K562 (cell line): ENCODE measurements around the gene NAXD. TPM values are rescaled to one million over a fixed set of nuclear protein-coding genes. Genes with fewer than 3 reads are reported as not detected.

Source experiments
- ATAC-seq: fragments of 200-7000 bp; cut with Tn5 transposase; 3 replicates; pipeline ENCODE4 v1.9.1; 2020; ENCODE audit warnings: moderate library complexity
- BruUV-seq: library from RNA; stranded (reverse); fragments of 400-500 nt; replicated peaks from 2 replicates; lab custom pipeline; 2021; lab: Mats Ljungman, UMichigan
- CTCF ChIA-PET: fragments of 300-600 bp; formaldehyde crosslinking; extraction: SDS; loops from one replicate; lab custom pipeline; 2021; ENCODE audit warnings: low intra/inter-chr PET ratio; lab: Yijun Ruan, JAX
- POLR2A ChIA-PET: fragments of 300-600, 350-650 bp; sonication (Branson Sonifier 250); formaldehyde crosslinking; extraction: SDS; loops from one replicate; lab custom pipeline; 2021; ENCODE audit warnings: antibody characterized with exemption, inconsistent platforms; lab: Yijun Ruan, JAX
- DNase-seq, 4 experiments: peaks; one replicate each; pipeline versions ENCODE4 v3.0.0 to v3.0.0-alpha.2; 2011 to 2018; ENCODE audit warnings: low spot score in 3 of 4, mixed read lengths in 3 of 4; ENCODE audit errors: extremely low read depth in 1 of 4
- FAIRE-seq: peaks from 2 replicates; lab custom pipeline; 2011; peaks lifted over from hg19 to GRCh38; lab: Jason Lieb, UNC
- H2AFZ ChIP-seq: 2 replicates; pipeline ENCODE4 v1.6.0; 2011; ENCODE audit warnings: low read depth, low read length, control low read depth, inconsistent platforms
- H3K27ac ChIP-seq: fragments of 200-600 bp; 3 replicates; pipeline ENCODE4 v1.8.0; 2011; ENCODE audit warnings: low read depth, mild to moderate bottlenecking, control low read depth, inconsistent platforms, low read length, moderate library complexity, mixed read lengths; ENCODE audit errors: extremely low read depth
- H3K27me3 ChIP-seq, 2 experiments: fragments of 300-600 bp in 1 of 2; 2 replicates in 1 of 2; 3 replicates in 1 of 2; pipeline versions ENCODE4 v1.6.0 to v1.8.0; 2011; ENCODE audit warnings: inconsistent platforms in 2 of 2, low read length in 2 of 2, mild to moderate bottlenecking in 1 of 2, mixed read lengths in 1 of 2, moderate library complexity in 1 of 2; ENCODE audit not compliant: control insufficient read depth in 2 of 2, insufficient read depth in 2 of 2
- H3K36me3 ChIP-seq: fragments of 300-600 bp; 3 replicates; pipeline ENCODE4 v1.8.0; 2011; ENCODE audit warnings: mild to moderate bottlenecking, low read length, inconsistent platforms; ENCODE audit not compliant: control insufficient read depth, insufficient read depth
- H3K4me1 ChIP-seq, 2 experiments: fragments of 200-600 bp in 1 of 2; replicated peaks in 1 of 2; 2 replicates in 1 of 2; 3 replicates in 1 of 2; pipeline versions ENCODE4 v1.5.1 to v1.8.0; 2011; ENCODE audit warnings: inconsistent platforms in 2 of 2, low read length in 2 of 2, mild to moderate bottlenecking in 1 of 2, mixed read lengths in 1 of 2, moderate library complexity in 1 of 2; ENCODE audit not compliant: control insufficient read depth in 2 of 2, insufficient read depth in 2 of 2
- H3K4me2 ChIP-seq: 2 replicates; pipeline ENCODE4 v1.6.1; 2011; ENCODE audit warnings: low read length, control low read depth, inconsistent platforms, mixed read lengths; ENCODE audit not compliant: insufficient read depth
- H3K4me3 ChIP-seq: fragments of 200-600 bp; sonication (generic), shearing (Covaris generic); 2 replicates; pipeline ENCODE4 v1.5.1; 2016; ENCODE audit warnings: control low read depth, inconsistent platforms
- H3K79me2 ChIP-seq: fragments of 200-600 bp; 3 replicates; pipeline ENCODE4 v1.8.0; 2011; ENCODE audit warnings: low read length, inconsistent platforms; ENCODE audit not compliant: control insufficient read depth, insufficient read depth
- H3K9ac ChIP-seq, 2 experiments: 2 replicates each; pipeline versions ENCODE4 v1.6.0 to v1.6.1; 2011; ENCODE audit warnings: low read depth in 2 of 2, low read length in 2 of 2, control low read depth in 1 of 2, inconsistent platforms in 1 of 2, mild to moderate bottlenecking in 1 of 2, mixed read lengths in 1 of 2; ENCODE audit not compliant: insufficient read depth in 1 of 2
- H3K9me1 ChIP-seq: one replicate; pipeline ENCODE4 v1.6.0; 2011; ENCODE audit warnings: inconsistent platforms, mild to moderate bottlenecking, low read length, moderate library complexity; ENCODE audit not compliant: control insufficient read depth, insufficient read depth
- H3K9me3 ChIP-seq: replicated peaks from 2 replicates; pipeline ENCODE4 v1.5.1; 2011; ENCODE audit warnings: low read depth, low read length, inconsistent platforms; ENCODE audit not compliant: control insufficient read depth, insufficient read depth
- H4K20me1 ChIP-seq: replicated peaks from 2 replicates; pipeline ENCODE4 v1.6.1; 2011; ENCODE audit warnings: low read length, inconsistent platforms, mixed read lengths; ENCODE audit not compliant: control insufficient read depth, insufficient read depth
- CTCF ChIP-seq, 3 experiments: IDR thresholded peaks in 2 of 3; conservative IDR thresholded peaks in 1 of 3; 2 replicates each; pipeline ENCODE4 v1.5.1; 2011 to 2012; ENCODE audit warnings: low read length in 3 of 3, mild to moderate bottlenecking in 3 of 3, control low read depth in 2 of 3, improper control_type of control experiment in 1 of 3, inconsistent platforms in 1 of 3, low read depth in 1 of 3, mixed read lengths in 1 of 3, moderate library complexity in 1 of 3; ENCODE audit not compliant: insufficient read depth in 2 of 3
- FOXP4 ChIP-seq: sonication (generic); formaldehyde crosslinking; IDR thresholded peaks from 2 replicates; pipeline ENCODE4 v1.8.0; 2022; ENCODE audit warnings: mild to moderate bottlenecking, missing genetic modification reagents, borderline replicate concordance
- RAD21 ChIP-seq, 2 experiments: fragments of 250-450 bp in 1 of 2; fragments of 450-650 bp in 1 of 2; sonication (Bioruptor Pico) in 1 of 2; formaldehyde crosslinking in 1 of 2; IDR thresholded peaks in 1 of 2; conservative IDR thresholded peaks in 1 of 2; 2 replicates each; pipeline versions ENCODE4 v1.4.0 to v1.8.0; 2020 to 2022; ENCODE audit warnings: mild to moderate bottlenecking in 2 of 2, moderate library complexity in 1 of 2
- REST ChIP-seq, 2 experiments: fragments of 450-650 bp; formaldehyde crosslinking in 1 of 2; IDR thresholded peaks; 2 replicates each; pipeline versions ENCODE4 v1.4.0 to v1.6.1; 2014 to 2020; ENCODE audit warnings: mild to moderate bottlenecking in 2 of 2, borderline replicate concordance in 1 of 2, low read depth in 1 of 2
- USF2 ChIP-seq: sonication (generic); formaldehyde crosslinking; IDR thresholded peaks from 2 replicates; pipeline ENCODE4 v1.5.0; 2020; ENCODE audit warnings: missing genetic modification reagents
- ZNF24 ChIP-seq: fragments of 450-650 bp; IDR thresholded peaks from 2 replicates; pipeline ENCODE4 v1.6.1; 2016
- WGBS: fragments of 100-300 bp; shearing (Covaris generic); methylation state at CpG from one replicate; pipeline ENCODE4 v1.1.6; 2016; ENCODE audit warnings: low coverage, mixed read lengths; ENCODE audit not compliant: insufficient coverage; ENCODE audit errors: missing lambda C conversion rate; 5-methylcytosine and 5-hydroxymethylcytosine counted together
- in situ Hi-C: fragments of 300-500 bp; cut with MboI; formaldehyde crosslinking; loops from 4 replicates; pipeline ENCODE4 v1.15.0; 2018; ENCODE audit warnings: inconsistent platforms, mixed read lengths
- intact Hi-C: fragments of 100-400 bp; cut with micrococcal nuclease; formaldehyde crosslinking; loops from 2 replicates; pipeline ENCODE4 v1.14.2; 2022
- polyA plus RNA-seq, 8 experiments: library from polyadenylated mRNA; depleted of rRNA in 4 of 8; stranded (reverse) in 5 of 8; unstranded in 3 of 8; fragments of >200 nt; fragmentation: Nextera tagmentation in 2 of 8; fragmentation: Illumina TruSeq in 1 of 8; extraction: Ambion mirVana in 2 of 8; extraction: Trizol in 1 of 8; gene quantifications; 2 replicates each; pipeline versions ENCODE4 v1.2.1 to v1.2.3, GENCODE V29; 2011 to 2014; ENCODE audit warnings: inconsistent platforms in 1 of 8, missing spikeins in 1 of 8
- total RNA-seq, 7 experiments: library from RNA; depleted of rRNA in 6 of 7; stranded (reverse); fragments of >200 nt in 6 of 7; fragmentation: Illumina TruSeq in 2 of 7; extraction: Trizol in 2 of 7; gene quantifications; 2 replicates each; pipeline versions ENCODE4 v1.2.1 to v1.2.3, GENCODE V29; 2011 to 2021; ENCODE audit warnings: low replicate concordance in 1 of 7

The NAXD gene
- total and polyA plus RNA-seq, 9 of the 15 experiments (the other 6 are each of a cell fraction or from before 2014, with no cell fraction given): 0.59 to 20.6 (median 13.0) TPM

GRCh38 chr13:110683203-110683883 is 68.0 kb downstream of the NAXD start:
- 88% methylated on average over 5 of the region's 5 CpGs for WGBS
- peak in 1 of 4 experiments; percentile 11 for DNase-seq
- no peak for FAIRE-seq
- TF ChIP-seq REST (IDR thresholded peaks at IDR 0.05; ENCODE audit: borderline replicate concordance) (peak; percentile 23; the same call in 1 of the 2 replicates), REST (CRISPR knock-in tag; IDR thresholded peaks at IDR 0.05; ENCODE audit: low read depth) (no peak), CTCF (IDR thresholded peaks at IDR 0.05 in 2 of 3, conservative IDR thresholded peaks at IDR 0.05 in 1 of 3; ENCODE audit: insufficient read depth in 2 of 3, low read depth in 1 of 3, low read length in 3 of 3) (peak in 1 of 3 experiments; percentile 41; a peak in 2 of 6 replicates), ZNF24 (no peak), USF2 (CRISPR knock-in tag) (no peak), RAD21 (CRISPR knock-in tag; conservative IDR thresholded peaks at IDR 0.05 in 1 of 2, IDR thresholded peaks at IDR 0.05 in 1 of 2) (peak in 1 of 2 experiments; percentile 43; a peak in 3 of 4 replicates), FOXP4 (CRISPR knock-in tag) (no peak)

More at GRCh38 chr13:110683203-110683883, 68.0 kb downstream of the NAXD start:
- Histone ChIP-seq H3K79me2 (no peaks in the 10 kb centered on the region), H3K36me3 (peaks cover 64% of the 10 kb centered on the region; the same call in 2 of the 3 replicates), H3K9me1 (no peaks in the 10 kb centered on the region), H3K9me3 (no peaks in the 10 kb centered on the region), H3K4me2 (no peak overlapping the region), H3K27me3 (no peaks in the 10 kb centered on the region), H3K4me3 (no peak overlapping the region), H4K20me1 (no peaks in the 10 kb centered on the region), H3K4me1 (no peaks in the 10 kb centered on the region; a peak in 1 of 5 replicates), H3K27ac (no peak overlapping the region), H3K9ac (no peak overlapping the region), H2AFZ (no peak overlapping the region)
- ATAC-seq: peak; percentile 67
- ChIA-PET POLR2A (interaction anchor here (0.9 kb wide), 1 partner anchor 32 kb away, joined by 5 read pairs; no protein-coding TSS in a partner anchor), CTCF (no interaction called here)
- in situ Hi-C loops (no loop called here), intact Hi-C loops (loop anchor here (5.0 kb wide), 1 partner anchor 134 kb away; no protein-coding TSS in a partner anchor)
- BruUV-seq: no TSS peak
